ENCODE results near the gene PRR14L. TPM values are rescaled to one million over a fixed set of nuclear protein-coding genes. Genes with fewer than 3 reads are reported as not detected.

PRR14L gene
- total and polyA plus RNA-seq, 2 of the 13 experiments (the other 11 are each of a cell fraction or from before 2014, with no cell fraction given), result 6.6 to 16.5 TPM

DNA sequence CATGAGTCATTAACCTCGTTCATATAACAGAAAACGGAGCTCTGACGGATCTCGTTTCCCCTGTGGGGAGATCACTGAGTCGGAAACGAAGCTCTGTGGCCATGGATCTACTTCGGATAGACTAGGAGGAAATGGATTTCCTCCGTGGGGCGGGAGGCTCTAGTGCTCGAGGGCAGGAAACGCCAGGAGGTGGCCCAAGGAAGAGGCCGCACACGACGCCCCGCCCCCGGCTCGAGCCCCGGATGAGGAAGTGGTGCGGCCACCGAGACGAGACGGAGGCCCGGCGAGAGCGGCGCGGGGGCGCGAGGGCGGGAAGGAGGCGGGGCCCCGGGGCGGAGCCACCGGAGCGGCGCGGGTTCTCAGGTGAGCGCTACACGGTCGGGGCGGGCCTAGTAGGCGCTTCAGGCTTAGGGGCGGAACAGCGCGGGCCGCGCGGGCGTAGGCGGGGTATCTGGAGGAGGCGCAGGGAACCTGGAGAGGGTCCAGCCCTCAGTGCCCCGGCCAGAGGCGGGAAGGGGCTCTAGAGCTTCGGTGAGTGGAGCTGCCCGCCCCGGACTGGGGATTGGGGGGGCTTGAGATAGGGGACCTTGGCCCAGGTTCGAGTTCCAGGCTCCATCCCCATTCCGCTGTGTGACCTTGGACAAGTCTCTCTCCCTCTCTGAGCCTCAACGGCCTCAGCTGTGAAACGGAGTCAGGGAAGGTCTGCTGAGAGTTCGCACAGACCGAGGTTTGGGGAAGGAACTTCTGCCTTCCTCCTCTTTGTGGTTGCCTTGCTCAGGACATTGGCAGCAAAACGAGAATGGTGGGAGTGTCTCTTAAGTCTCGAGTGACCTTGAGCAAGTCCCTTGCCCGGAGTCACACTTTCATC is 3.9 kb upstream of the PRR14L start, which contains the start of gene DEPDC5 (continued):
- TF ChIP-seq, protein P1, sequence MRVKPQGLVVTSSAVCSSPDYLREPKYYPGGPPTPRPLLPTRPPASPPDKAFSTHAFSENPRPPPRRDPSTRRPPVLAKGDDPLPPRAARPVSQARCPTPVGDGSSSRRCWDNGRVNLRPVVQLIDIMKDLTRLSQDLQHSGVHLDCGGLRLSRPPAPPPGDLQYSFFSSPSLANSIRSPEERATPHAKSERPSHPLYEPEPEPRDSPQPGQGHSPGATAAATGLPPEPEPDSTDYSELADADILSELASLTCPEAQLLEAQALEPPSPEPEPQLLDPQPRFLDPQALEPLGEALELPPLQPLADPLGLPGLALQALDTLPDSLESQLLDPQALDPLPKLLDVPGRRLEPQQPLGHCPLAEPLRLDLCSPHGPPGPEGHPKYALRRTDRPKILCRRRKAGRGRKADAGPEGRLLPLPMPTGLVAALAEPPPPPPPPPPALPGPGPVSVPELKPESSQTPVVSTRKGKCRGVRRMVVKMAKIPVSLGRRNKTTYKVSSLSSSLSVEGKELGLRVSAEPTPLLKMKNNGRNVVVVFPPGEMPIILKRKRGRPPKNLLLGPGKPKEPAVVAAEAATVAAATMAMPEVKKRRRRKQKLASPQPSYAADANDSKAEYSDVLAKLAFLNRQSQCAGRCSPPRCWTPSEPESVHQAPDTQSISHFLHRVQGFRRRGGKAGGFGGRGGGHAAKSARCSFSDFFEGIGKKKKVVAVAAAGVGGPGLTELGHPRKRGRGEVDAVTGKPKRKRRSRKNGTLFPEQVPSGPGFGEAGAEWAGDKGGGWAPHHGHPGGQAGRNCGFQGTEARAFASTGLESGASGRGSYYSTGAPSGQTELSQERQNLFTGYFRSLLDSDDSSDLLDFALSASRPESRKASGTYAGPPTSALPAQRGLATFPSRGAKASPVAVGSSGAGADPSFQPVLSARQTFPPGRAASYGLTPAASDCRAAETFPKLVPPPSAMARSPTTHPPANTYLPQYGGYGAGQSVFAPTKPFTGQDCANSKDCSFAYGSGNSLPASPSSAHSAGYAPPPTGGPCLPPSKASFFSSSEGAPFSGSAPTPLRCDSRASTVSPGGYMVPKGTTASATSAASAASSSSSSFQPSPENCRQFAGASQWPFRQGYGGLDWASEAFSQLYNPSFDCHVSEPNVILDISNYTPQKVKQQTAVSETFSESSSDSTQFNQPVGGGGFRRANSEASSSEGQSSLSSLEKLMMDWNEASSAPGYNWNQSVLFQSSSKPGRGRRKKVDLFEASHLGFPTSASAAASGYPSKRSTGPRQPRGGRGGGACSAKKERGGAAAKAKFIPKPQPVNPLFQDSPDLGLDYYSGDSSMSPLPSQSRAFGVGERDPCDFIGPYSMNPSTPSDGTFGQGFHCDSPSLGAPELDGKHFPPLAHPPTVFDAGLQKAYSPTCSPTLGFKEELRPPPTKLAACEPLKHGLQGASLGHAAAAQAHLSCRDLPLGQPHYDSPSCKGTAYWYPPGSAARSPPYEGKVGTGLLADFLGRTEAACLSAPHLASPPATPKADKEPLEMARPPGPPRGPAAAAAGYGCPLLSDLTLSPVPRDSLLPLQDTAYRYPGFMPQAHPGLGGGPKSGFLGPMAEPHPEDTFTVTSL (CRISPR knock-in tag; IDR thresholded peaks at IDR 0.05; ENCODE audit: borderline replicate concordance), result no peak
- TF ChIP-seq ZNF282 (IDR thresholded peaks at IDR 0.05; ENCODE audit: partially characterized antibody) (no peak), NR1H2 (CRISPR knock-in tag; IDR thresholded peaks at IDR 0.05; ENCODE audit: borderline replicate concordance, low read depth) (no peak), NFIB (CRISPR knock-in tag; IDR thresholded peaks at IDR 0.05; ENCODE audit: borderline replicate concordance) (no peak), ZNF264 (CRISPR knock-in tag; IDR thresholded peaks at IDR 0.05) (peak; percentile 71; the same call in 1 of the 2 replicates), ZNF33A (CRISPR knock-in tag; IDR thresholded peaks at IDR 0.05; ENCODE audit: borderline replicate concordance) (no peak), ZFP36L2 (CRISPR knock-in tag; IDR thresholded peaks at IDR 0.05) (no peak), ZNF253 (CRISPR knock-in tag; IDR thresholded peaks at IDR 0.05; ENCODE audit: borderline replicate concordance) (no peak; the same call in 1 of the 2 replicates)
- TF ChIP-seq, protein P2, sequence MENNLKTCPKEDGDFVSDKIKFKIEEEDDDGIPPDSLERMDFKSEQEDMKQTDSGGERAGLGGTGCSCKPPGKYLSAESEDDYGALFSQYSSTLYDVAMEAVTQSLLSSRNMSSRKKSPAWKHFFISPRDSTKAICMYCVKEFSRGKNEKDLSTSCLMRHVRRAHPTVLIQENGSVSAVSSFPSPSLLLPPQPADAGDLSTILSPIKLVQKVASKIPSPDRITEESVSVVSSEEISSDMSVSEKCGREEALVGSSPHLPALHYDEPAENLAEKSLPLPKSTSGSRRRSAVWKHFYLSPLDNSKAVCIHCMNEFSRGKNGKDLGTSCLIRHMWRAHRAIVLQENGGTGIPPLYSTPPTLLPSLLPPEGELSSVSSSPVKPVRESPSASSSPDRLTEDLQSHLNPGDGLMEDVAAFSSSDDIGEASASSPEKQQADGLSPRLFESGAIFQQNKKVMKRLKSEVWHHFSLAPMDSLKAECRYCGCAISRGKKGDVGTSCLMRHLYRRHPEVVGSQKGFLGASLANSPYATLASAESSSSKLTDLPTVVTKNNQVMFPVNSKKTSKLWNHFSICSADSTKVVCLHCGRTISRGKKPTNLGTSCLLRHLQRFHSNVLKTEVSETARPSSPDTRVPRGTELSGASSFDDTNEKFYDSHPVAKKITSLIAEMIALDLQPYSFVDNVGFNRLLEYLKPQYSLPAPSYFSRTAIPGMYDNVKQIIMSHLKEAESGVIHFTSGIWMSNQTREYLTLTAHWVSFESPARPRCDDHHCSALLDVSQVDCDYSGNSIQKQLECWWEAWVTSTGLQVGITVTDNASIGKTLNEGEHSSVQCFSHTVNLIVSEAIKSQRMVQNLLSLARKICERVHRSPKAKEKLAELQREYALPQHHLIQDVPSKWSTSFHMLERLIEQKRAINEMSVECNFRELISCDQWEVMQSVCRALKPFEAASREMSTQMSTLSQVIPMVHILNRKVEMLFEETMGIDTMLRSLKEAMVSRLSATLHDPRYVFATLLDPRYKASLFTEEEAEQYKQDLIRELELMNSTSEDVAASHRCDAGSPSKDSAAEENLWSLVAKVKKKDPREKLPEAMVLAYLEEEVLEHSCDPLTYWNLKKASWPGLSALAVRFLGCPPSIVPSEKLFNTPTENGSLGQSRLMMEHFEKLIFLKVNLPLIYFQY (CRISPR knock-in tag; IDR thresholded peaks at IDR 0.05; ENCODE audit: borderline replicate concordance), result no peak
- TF ChIP-seq, protein P3, sequence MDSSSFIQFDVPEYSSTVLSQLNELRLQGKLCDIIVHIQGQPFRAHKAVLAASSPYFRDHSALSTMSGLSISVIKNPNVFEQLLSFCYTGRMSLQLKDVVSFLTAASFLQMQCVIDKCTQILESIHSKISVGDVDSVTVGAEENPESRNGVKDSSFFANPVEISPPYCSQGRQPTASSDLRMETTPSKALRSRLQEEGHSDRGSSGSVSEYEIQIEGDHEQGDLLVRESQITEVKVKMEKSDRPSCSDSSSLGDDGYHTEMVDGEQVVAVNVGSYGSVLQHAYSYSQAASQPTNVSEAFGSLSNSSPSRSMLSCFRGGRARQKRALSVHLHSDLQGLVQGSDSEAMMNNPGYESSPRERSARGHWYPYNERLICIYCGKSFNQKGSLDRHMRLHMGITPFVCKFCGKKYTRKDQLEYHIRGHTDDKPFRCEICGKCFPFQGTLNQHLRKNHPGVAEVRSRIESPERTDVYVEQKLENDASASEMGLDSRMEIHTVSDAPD (CRISPR knock-in tag; IDR thresholded peaks at IDR 0.05), result no peak
- TF ChIP-seq, protein P4, sequence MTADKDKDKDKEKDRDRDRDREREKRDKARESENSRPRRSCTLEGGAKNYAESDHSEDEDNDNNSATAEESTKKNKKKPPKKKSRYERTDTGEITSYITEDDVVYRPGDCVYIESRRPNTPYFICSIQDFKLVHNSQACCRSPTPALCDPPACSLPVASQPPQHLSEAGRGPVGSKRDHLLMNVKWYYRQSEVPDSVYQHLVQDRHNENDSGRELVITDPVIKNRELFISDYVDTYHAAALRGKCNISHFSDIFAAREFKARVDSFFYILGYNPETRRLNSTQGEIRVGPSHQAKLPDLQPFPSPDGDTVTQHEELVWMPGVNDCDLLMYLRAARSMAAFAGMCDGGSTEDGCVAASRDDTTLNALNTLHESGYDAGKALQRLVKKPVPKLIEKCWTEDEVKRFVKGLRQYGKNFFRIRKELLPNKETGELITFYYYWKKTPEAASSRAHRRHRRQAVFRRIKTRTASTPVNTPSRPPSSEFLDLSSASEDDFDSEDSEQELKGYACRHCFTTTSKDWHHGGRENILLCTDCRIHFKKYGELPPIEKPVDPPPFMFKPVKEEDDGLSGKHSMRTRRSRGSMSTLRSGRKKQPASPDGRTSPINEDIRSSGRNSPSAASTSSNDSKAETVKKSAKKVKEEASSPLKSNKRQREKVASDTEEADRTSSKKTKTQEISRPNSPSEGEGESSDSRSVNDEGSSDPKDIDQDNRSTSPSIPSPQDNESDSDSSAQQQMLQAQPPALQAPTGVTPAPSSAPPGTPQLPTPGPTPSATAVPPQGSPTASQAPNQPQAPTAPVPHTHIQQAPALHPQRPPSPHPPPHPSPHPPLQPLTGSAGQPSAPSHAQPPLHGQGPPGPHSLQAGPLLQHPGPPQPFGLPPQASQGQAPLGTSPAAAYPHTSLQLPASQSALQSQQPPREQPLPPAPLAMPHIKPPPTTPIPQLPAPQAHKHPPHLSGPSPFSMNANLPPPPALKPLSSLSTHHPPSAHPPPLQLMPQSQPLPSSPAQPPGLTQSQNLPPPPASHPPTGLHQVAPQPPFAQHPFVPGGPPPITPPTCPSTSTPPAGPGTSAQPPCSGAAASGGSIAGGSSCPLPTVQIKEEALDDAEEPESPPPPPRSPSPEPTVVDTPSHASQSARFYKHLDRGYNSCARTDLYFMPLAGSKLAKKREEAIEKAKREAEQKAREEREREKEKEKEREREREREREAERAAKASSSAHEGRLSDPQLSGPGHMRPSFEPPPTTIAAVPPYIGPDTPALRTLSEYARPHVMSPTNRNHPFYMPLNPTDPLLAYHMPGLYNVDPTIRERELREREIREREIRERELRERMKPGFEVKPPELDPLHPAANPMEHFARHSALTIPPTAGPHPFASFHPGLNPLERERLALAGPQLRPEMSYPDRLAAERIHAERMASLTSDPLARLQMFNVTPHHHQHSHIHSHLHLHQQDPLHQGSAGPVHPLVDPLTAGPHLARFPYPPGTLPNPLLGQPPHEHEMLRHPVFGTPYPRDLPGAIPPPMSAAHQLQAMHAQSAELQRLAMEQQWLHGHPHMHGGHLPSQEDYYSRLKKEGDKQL (CRISPR knock-in tag; IDR thresholded peaks at IDR 0.05; ENCODE audit: low read depth), result no peak

Data from HepG2 (cell line).